HG02763 (cell line): ENCODE results near the gene RAP1GAP2.
"Not testable (repeated sequence)": the region's sequence is repeated elsewhere in the genome, so short reads cannot be mapped to it uniquely, and the experiment has no call there.

Experiments
- ATAC-seq: cut with Tn5 transposase; IDR thresholded peaks from one replicate; pipeline ENCODE4 v1.9.1; 2021; ENCODE audit warnings: mild to moderate bottlenecking, moderate library complexity; ENCODE audit not compliant: unreplicated experiment

RAP1GAP2 gene

GRCh38 chr17:2796164-2797125 is at the start of gene RAP1GAP2:
Gene RAP1GAP2 (plus strand): TSS chr17:2796438. CDS start chr17:2796528, 90 bp downstream.
- no peak for ATAC-seq

GRCh38 chr17:2749058-2749783 is 47.0 kb upstream of the RAP1GAP2 start, which contains the start of gene CCDC92B:
Gene CCDC92B (minus strand): TSS chr17:2749652. CDS start chr17:2735145, 14,507 bp downstream.
- no peak for ATAC-seq

- ATAC-seq, result no peak
Observed at GRCh38 chr17:2749784-2750181, 46.5 kb upstream of the RAP1GAP2 start.

GRCh38 chr17:2750721-2751120 is 45.5 kb upstream of the RAP1GAP2 start:
- no peak for ATAC-seq

GRCh38 chr17:2751491-2751890 is 44.7 kb upstream of the RAP1GAP2 start:
- no peak for ATAC-seq

- no peak for ATAC-seq
Observed at GRCh38 chr17:2755891-2756724, 40.1 kb upstream of the RAP1GAP2 start.

GRCh38 chr17:2758870-2759269 is 37.4 kb upstream of the RAP1GAP2 start:
- no peak for ATAC-seq

- no peak for ATAC-seq
Observed at GRCh38 chr17:2770129-2770528, 26.1 kb upstream of the RAP1GAP2 start.

GRCh38 chr17:2775206-2775605 is 21.0 kb upstream of the RAP1GAP2 start:
- no peak for ATAC-seq

GRCh38 chr17:2776589-2777241 is 19.5 kb upstream of the RAP1GAP2 start:
- ATAC-seq, result no peak

- no peak for ATAC-seq
Observed at GRCh38 chr17:2777242-2777867, 18.9 kb upstream of the RAP1GAP2 start.

- ATAC-seq, result no peak
Observed at GRCh38 chr17:2778489-2778888, 17.7 kb upstream of the RAP1GAP2 start.

GRCh38 chr17:2779545-2779944 is 16.7 kb upstream of the RAP1GAP2 start:
- ATAC-seq, result no peak

- ATAC-seq, result no peak
Observed at GRCh38 chr17:2780256-2780655, 16.0 kb upstream of the RAP1GAP2 start.

- ATAC-seq, result no peak
Observed at GRCh38 chr17:2780931-2781454, 15.2 kb upstream of the RAP1GAP2 start.

GRCh38 chr17:2781598-2781997 is 14.6 kb upstream of the RAP1GAP2 start:
- ATAC-seq, result not testable (repeated sequence)

- no peak for ATAC-seq
Observed at GRCh38 chr17:2782055-2782454, 14.2 kb upstream of the RAP1GAP2 start.

GRCh38 chr17:2783310-2784030 is 12.8 kb upstream of the RAP1GAP2 start:
- ATAC-seq, result no peak

- no peak for ATAC-seq
Observed at GRCh38 chr17:2784864-2785263, 11.4 kb upstream of the RAP1GAP2 start.
